ENCODE data around the gene TENM4.

- no peak for TF ChIP-seq TARDBP (CRISPR knock-in tag; IDR thresholded peaks at IDR 0.05)
- no peak for TF ChIP-seq CREM (IDR thresholded peaks at IDR 0.05)
- no peak for TF ChIP-seq CREM (CRISPR knock-in tag; IDR thresholded peaks at IDR 0.05)
- TF ChIP-seq TGIF2 (CRISPR knock-in tag; IDR thresholded peaks at IDR 0.05): no peak
- no peak for TF ChIP-seq POLR2AphosphoS5 (IDR thresholded peaks at IDR 0.05; ENCODE audit: low read depth, low read length)
- no peak for TF ChIP-seq MAX (IDR thresholded peaks at IDR 0.05)
- TF ChIP-seq, protein P1, sequence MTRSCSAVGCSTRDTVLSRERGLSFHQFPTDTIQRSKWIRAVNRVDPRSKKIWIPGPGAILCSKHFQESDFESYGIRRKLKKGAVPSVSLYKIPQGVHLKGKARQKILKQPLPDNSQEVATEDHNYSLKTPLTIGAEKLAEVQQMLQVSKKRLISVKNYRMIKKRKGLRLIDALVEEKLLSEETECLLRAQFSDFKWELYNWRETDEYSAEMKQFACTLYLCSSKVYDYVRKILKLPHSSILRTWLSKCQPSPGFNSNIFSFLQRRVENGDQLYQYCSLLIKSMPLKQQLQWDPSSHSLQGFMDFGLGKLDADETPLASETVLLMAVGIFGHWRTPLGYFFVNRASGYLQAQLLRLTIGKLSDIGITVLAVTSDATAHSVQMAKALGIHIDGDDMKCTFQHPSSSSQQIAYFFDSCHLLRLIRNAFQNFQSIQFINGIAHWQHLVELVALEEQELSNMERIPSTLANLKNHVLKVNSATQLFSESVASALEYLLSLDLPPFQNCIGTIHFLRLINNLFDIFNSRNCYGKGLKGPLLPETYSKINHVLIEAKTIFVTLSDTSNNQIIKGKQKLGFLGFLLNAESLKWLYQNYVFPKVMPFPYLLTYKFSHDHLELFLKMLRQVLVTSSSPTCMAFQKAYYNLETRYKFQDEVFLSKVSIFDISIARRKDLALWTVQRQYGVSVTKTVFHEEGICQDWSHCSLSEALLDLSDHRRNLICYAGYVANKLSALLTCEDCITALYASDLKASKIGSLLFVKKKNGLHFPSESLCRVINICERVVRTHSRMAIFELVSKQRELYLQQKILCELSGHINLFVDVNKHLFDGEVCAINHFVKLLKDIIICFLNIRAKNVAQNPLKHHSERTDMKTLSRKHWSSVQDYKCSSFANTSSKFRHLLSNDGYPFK (CRISPR knock-in tag; IDR thresholded peaks at IDR 0.05; ENCODE audit: borderline replicate concordance): no peak
- TF ChIP-seq ZNF772 (CRISPR knock-in tag; IDR thresholded peaks at IDR 0.05): no peak
- TF ChIP-seq TOPORS (CRISPR knock-in tag; IDR thresholded peaks at IDR 0.05): no peak
- TF ChIP-seq SP1 (IDR thresholded peaks at IDR 0.05): no peak
- no peak for TF ChIP-seq SP1 (CRISPR knock-in tag; IDR thresholded peaks at IDR 0.05)
- TF ChIP-seq, protein P2, sequence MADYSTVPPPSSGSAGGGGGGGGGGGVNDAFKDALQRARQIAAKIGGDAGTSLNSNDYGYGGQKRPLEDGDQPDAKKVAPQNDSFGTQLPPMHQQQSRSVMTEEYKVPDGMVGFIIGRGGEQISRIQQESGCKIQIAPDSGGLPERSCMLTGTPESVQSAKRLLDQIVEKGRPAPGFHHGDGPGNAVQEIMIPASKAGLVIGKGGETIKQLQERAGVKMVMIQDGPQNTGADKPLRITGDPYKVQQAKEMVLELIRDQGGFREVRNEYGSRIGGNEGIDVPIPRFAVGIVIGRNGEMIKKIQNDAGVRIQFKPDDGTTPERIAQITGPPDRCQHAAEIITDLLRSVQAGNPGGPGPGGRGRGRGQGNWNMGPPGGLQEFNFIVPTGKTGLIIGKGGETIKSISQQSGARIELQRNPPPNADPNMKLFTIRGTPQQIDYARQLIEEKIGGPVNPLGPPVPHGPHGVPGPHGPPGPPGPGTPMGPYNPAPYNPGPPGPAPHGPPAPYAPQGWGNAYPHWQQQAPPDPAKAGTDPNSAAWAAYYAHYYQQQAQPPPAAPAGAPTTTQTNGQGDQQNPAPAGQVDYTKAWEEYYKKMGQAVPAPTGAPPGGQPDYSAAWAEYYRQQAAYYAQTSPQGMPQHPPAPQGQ (CRISPR knock-in tag; IDR thresholded peaks at IDR 0.05; ENCODE audit: borderline replicate concordance): no peak
Measured at GRCh38 chr11:78809931-78810541, 630.8 kb downstream of the TENM4 start.

Measured in HepG2 (cell line).